C1 segment of cervical spinal cord (tissue), 14 donors: ENCODE measurements around the gene ETDB.
A peak's percentile ranks its signal among the peaks of the same experiment; 100 is the strongest.
"Not testable (repeated sequence)": the region's sequence is repeated elsewhere in the genome, so short reads cannot be mapped to it uniquely, and the experiment has no call there.

Source experiments
- DNase-seq, 14 donors: peaks; one replicate each; lab custom pipeline; 2025; lab: John Stamatoyannopoulos, UW

The ETDB gene

GRCh38 chrX:135120056-135120576 lies at the start of gene ETDB:
Gene ETDB, minus strand, starts transcription at chrX:135120526. Its CDS starts 1,265 bp downstream, at chrX:135119261.
- DNase-seq: not testable (repeated sequence)

GRCh38 chrX:135169534-135169933 lies 49.2 kb upstream of the ETDB start:
- DNase-seq: not testable (repeated sequence)

GRCh38 chrX:135168486-135168885 lies 48.2 kb upstream of the ETDB start:
- no peak for DNase-seq

GRCh38 chrX:135154688-135155087 lies 34.4 kb upstream of the ETDB start:
- DNase-seq: not testable (repeated sequence)

GRCh38 chrX:135126145-135126544 lies 5.8 kb upstream of the ETDB start:
- not testable (repeated sequence) for DNase-seq

- DNase-seq: not testable (repeated sequence)
Measured at GRCh38 chrX:135116064-135116463, 4.3 kb downstream of the ETDB start.

- DNase-seq: no peak
Measured at GRCh38 chrX:135114392-135114791, 5.9 kb downstream of the ETDB start.

- DNase-seq: no peak
Measured at GRCh38 chrX:135112743-135113142, 7.6 kb downstream of the ETDB start.

GRCh38 chrX:135112096-135112729 lies 8.1 kb downstream of the ETDB start:
- DNase-seq: no peak

GRCh38 chrX:135109554-135109953 lies 10.8 kb downstream of the ETDB start:
- no peak for DNase-seq

GRCh38 chrX:135099493-135099783 lies 20.9 kb downstream of the ETDB start:
- DNase-seq: no peak

GRCh38 chrX:135097196-135097744 lies 23.1 kb downstream of the ETDB start:
- not testable (repeated sequence) for DNase-seq

GRCh38 chrX:135095715-135096114 lies 24.6 kb downstream of the ETDB start:
- no peak for DNase-seq

GRCh38 chrX:135094726-135095125 lies 25.6 kb downstream of the ETDB start:
- DNase-seq: no peak

GRCh38 chrX:135089126-135089525 lies 31.2 kb downstream of the ETDB start:
- no peak for DNase-seq

GRCh38 chrX:135087867-135088266 lies 32.5 kb downstream of the ETDB start:
- peak in 4 of 14 donors; percentile 1 to 90 (median 26) for DNase-seq

- DNase-seq: peak in 2 of 14 donors; percentile 0 to 16
Measured at GRCh38 chrX:135086197-135086854, 34.0 kb downstream of the ETDB start.

GRCh38 chrX:135081693-135082404 lies 38.5 kb downstream of the ETDB start:
- no peak for DNase-seq
